ENCODE data around the gene FOXN4. TPM values are rescaled to one million over a fixed set of nuclear protein-coding genes. Genes with fewer than 3 reads are reported as not detected.

The FOXN4 gene
- total and polyA plus RNA-seq, 2 experiments from 2014 or later = not detected

DNA sequence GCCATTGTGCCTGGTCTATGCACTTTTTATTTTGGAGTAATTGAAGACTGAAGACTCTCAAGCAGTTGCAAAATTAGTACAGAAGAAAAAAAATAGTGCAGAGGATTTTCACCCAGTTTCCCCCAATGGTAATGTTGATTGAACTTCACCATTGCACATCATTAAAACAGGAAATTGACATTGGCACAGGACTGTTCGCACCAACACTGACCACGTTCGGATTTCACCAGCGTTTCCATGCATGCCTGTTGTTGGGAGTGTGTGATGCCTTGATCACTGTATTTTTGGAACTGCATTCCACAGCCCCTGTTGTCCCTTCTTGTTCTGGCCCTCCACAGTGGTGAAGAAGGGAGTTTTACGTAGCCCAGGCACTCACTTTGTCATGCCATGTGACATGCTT, 67.1 kb downstream of the FOXN4 start:
- Histone ChIP-seq H4K20me1 (ENCODE audit: insufficient read depth) (no peaks in the 10 kb centered on the region), H3K9me2 (ENCODE audit: insufficient read depth) (no peaks in the 10 kb centered on the region), H3K36me3 (ENCODE audit: low read depth) (no peaks in the 10 kb centered on the region), H3K4me1 (ENCODE audit: insufficient read depth) (no peaks in the 10 kb centered on the region), H3F3A (ENCODE audit: insufficient read depth) (no peaks in the 10 kb centered on the region), H3K9ac (no peak overlapping the region), H3K27me3 (replicated peaks; ENCODE audit: insufficient read depth) (no peaks in the 10 kb centered on the region), H2AFZ (no peak overlapping the region), H3K4me3 (no peak overlapping the region), H3K4me2 (ENCODE audit: unreplicated experiment) (no peak overlapping the region), H3K27ac (no peak overlapping the region), H3K79me2 (ENCODE audit: insufficient read depth) (no peaks in the 10 kb centered on the region), H3K9me3 (ENCODE audit: low read depth) (no peaks in the 10 kb centered on the region)
- in situ Hi-C loops (cut with MboI) = no loop called here
- TF ChIP-seq EZH2 (IDR thresholded peaks at IDR 0.05; ENCODE audit: insufficient read depth, poor library complexity, severe bottlenecking) (no peak), EZH2phosphoT487 (IDR thresholded peaks at IDR 0.05; ENCODE audit: insufficient read depth, low read depth) (no peak)
- 92% methylated on average over 5 of the region's 5 CpGs for WGBS, 2 experiments (ENCODE audit: low coverage in 1 of 2, low lambda C conversion rate in 2 of 2, missing lambda C conversion rate in 2 of 2)
- no peak for DNase-seq

DNA sequence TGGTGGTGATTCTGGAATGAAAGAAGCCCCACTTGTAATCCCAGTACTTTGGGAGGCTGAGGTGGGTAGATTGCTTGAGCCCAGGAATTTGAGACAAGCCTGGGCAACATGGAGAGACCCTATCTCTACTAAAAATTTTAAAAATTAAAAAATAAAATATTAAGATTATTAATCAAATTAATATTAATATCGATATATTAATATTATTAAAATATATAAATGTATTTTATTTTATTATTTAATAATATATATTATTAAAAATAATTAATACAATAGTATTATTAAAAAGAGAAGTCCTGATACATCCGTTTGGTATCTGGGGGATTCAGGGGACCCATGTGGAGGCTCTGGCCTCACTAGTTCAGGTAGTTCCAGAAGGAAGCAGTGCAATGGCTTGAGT, 68.7 kb downstream of the FOXN4 start:
- Histone ChIP-seq H3K27ac (no peak overlapping the region), H3F3A (ENCODE audit: insufficient read depth) (no peaks in the 10 kb centered on the region), H4K20me1 (ENCODE audit: insufficient read depth) (no peaks in the 10 kb centered on the region), H3K9me3 (ENCODE audit: low read depth) (no peaks in the 10 kb centered on the region), H3K36me3 (ENCODE audit: low read depth) (no peaks in the 10 kb centered on the region), H2AFZ (no peak overlapping the region), H3K9ac (no peak overlapping the region), H3K4me3 (no peak overlapping the region), H3K9me2 (ENCODE audit: insufficient read depth) (no peaks in the 10 kb centered on the region), H3K27me3 (replicated peaks; ENCODE audit: insufficient read depth) (no peaks in the 10 kb centered on the region), H3K4me1 (ENCODE audit: insufficient read depth) (no peaks in the 10 kb centered on the region), H3K4me2 (ENCODE audit: unreplicated experiment) (no peak overlapping the region), H3K79me2 (ENCODE audit: insufficient read depth) (no peaks in the 10 kb centered on the region)
- in situ Hi-C loops (cut with MboI) = no loop called here
- TF ChIP-seq EZH2 (IDR thresholded peaks at IDR 0.05; ENCODE audit: insufficient read depth, poor library complexity, severe bottlenecking) (no peak), EZH2phosphoT487 (IDR thresholded peaks at IDR 0.05; ENCODE audit: insufficient read depth, low read depth) (no peak)
- no peak for DNase-seq
- WGBS, 2 experiments (ENCODE audit: low coverage in 1 of 2, low lambda C conversion rate in 2 of 2, missing lambda C conversion rate in 2 of 2) = 91 to 93% methylated on average over 2 of the region's 2 CpGs

DNA sequence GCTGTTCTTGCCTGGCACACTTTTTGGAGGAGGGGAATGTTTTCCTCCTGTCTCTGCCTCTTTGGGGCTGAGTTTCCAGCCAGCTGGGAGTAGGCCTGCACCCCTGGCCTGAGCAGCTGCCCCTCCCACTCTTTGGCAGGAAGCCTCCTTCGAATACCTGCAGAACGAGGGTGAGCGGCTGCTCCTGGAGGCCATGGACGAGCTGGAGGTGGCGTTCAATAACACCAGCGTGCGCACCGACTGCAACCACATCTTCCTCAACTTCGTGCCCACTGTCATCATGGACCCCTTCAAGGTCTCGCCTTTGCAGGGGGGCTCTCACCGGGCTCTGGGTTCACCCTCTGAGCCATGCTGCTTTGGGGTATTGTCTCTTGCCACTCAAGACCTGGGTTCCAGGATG, 69.4 kb downstream of the FOXN4 start:
- H3K4me3 ChIP-seq = no peak overlapping the region
- no peak overlapping the region for H3K27ac ChIP-seq
- no peaks in the 10 kb centered on the region for H3K27me3 ChIP-seq (replicated peaks; ENCODE audit: insufficient read depth)
- H3K9me3 ChIP-seq (ENCODE audit: low read depth) = no peaks in the 10 kb centered on the region
- no peaks in the 10 kb centered on the region for H3K36me3 ChIP-seq (ENCODE audit: low read depth)
- H3K4me2 ChIP-seq (ENCODE audit: unreplicated experiment) = no peak overlapping the region
- H3K79me2 ChIP-seq (ENCODE audit: insufficient read depth) = no peaks in the 10 kb centered on the region
- WGBS, 2 experiments (ENCODE audit: low coverage in 1 of 2, low lambda C conversion rate in 2 of 2, missing lambda C conversion rate in 2 of 2) = 93 to 94% methylated on average over 11 of the region's 11 CpGs
- H3K9ac ChIP-seq = no peak overlapping the region
- H3K4me1 ChIP-seq (ENCODE audit: insufficient read depth) = no peaks in the 10 kb centered on the region
- H2AFZ ChIP-seq = no peak overlapping the region
- H3F3A ChIP-seq (ENCODE audit: insufficient read depth) = no peaks in the 10 kb centered on the region
- no peaks in the 10 kb centered on the region for H4K20me1 ChIP-seq (ENCODE audit: insufficient read depth)
- in situ Hi-C loops (cut with MboI) = no loop called here
- TF ChIP-seq EZH2phosphoT487 (IDR thresholded peaks at IDR 0.05; ENCODE audit: insufficient read depth, low read depth) = no peak
- no peak for TF ChIP-seq EZH2 (IDR thresholded peaks at IDR 0.05; ENCODE audit: insufficient read depth, poor library complexity, severe bottlenecking)
- no peaks in the 10 kb centered on the region for H3K9me2 ChIP-seq (ENCODE audit: insufficient read depth)
- DNase-seq = no peak

DNA sequence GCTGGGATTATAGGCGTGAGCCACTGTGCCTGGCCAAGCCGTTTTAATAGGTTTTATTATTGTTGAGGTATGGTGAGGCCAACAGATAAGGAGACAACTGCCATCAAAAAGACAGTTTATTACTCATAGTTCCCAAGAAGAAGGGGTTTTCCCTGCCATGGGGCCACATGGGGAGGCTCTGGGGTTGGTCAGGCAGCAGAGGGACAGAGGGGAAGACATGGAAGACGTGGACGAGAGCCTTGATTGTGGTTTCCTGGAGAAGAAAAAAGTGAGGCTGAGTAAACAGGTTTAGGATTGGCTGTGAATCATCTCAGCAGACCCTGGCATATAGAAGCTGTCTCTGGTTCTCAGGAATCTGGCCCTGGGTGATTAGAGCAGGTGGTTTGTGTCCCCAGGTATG, 69.9 kb downstream of the FOXN4 start:
- Histone ChIP-seq H2AFZ (no peak overlapping the region), H3F3A (ENCODE audit: insufficient read depth) (no peaks in the 10 kb centered on the region), H3K27ac (no peak overlapping the region), H3K9me3 (ENCODE audit: low read depth) (no peaks in the 10 kb centered on the region), H3K4me1 (ENCODE audit: insufficient read depth) (no peaks in the 10 kb centered on the region), H3K9ac (no peak overlapping the region), H3K36me3 (ENCODE audit: low read depth) (no peaks in the 10 kb centered on the region), H3K4me2 (ENCODE audit: unreplicated experiment) (no peak overlapping the region), H3K79me2 (ENCODE audit: insufficient read depth) (no peaks in the 10 kb centered on the region), H3K27me3 (replicated peaks; ENCODE audit: insufficient read depth) (no peaks in the 10 kb centered on the region), H4K20me1 (ENCODE audit: insufficient read depth) (no peaks in the 10 kb centered on the region), H3K4me3 (no peak overlapping the region), H3K9me2 (ENCODE audit: insufficient read depth) (no peaks in the 10 kb centered on the region)
- in situ Hi-C loops (cut with MboI) = no loop called here
- 84 to 91% methylated on average over 4 of the region's 4 CpGs for WGBS, 2 experiments (ENCODE audit: low coverage in 1 of 2, low lambda C conversion rate in 2 of 2, missing lambda C conversion rate in 2 of 2)
- no peak for DNase-seq
- no peak for TF ChIP-seq EZH2 (IDR thresholded peaks at IDR 0.05; ENCODE audit: insufficient read depth, poor library complexity, severe bottlenecking)
- no peak for TF ChIP-seq EZH2phosphoT487 (IDR thresholded peaks at IDR 0.05; ENCODE audit: insufficient read depth, low read depth)

DNA sequence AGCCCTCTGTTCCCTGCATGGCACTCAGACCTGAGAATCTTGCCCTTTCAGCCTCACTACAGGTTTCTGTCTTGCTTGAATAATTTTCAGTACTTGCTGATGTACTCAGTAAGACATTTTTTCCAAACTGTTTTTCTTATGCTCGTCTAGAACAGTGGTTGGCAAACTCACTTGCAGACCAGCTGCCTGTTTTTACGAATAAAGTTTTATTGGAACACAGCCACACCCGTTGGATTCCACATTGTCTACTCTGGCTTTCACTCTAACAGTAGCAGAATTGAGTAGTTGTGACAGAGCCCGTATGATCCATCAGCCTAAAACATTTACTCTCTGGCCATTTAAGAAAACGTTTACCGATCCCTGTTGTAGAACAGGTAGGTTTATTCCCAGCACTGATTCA, 72.8 kb downstream of the FOXN4 start:
- Histone ChIP-seq H4K20me1 (ENCODE audit: insufficient read depth) (no peaks in the 10 kb centered on the region), H3K27me3 (replicated peaks; ENCODE audit: insufficient read depth) (no peaks in the 10 kb centered on the region), H2AFZ (no peak overlapping the region), H3K27ac (no peak overlapping the region), H3K36me3 (ENCODE audit: low read depth) (no peaks in the 10 kb centered on the region), H3K4me2 (ENCODE audit: unreplicated experiment) (no peak overlapping the region), H3K79me2 (ENCODE audit: insufficient read depth) (no peaks in the 10 kb centered on the region), H3K9ac (no peak overlapping the region), H3K4me3 (no peak overlapping the region), H3K9me2 (ENCODE audit: insufficient read depth) (no peaks in the 10 kb centered on the region), H3K9me3 (ENCODE audit: low read depth) (no peaks in the 10 kb centered on the region), H3F3A (ENCODE audit: insufficient read depth) (no peaks in the 10 kb centered on the region), H3K4me1 (ENCODE audit: insufficient read depth) (no peaks in the 10 kb centered on the region)
- TF ChIP-seq EZH2phosphoT487 (IDR thresholded peaks at IDR 0.05; ENCODE audit: insufficient read depth, low read depth) (no peak), EZH2 (IDR thresholded peaks at IDR 0.05; ENCODE audit: insufficient read depth, poor library complexity, severe bottlenecking) (no peak)
- in situ Hi-C loops (cut with MboI) = no loop called here
- WGBS, 2 experiments (ENCODE audit: low coverage in 1 of 2, low lambda C conversion rate in 2 of 2, missing lambda C conversion rate in 2 of 2) = 50% methylated on average over 6 of the region's 6 CpGs
- DNase-seq = no peak

All from GM23248 (cell line).